T-cell (primary cell): Measurements from ENCODE around the gene FBRSL1. TPM values are rescaled to one million over a fixed set of nuclear protein-coding genes. Genes with fewer than 3 reads are reported as not detected.

Experiments used
- ATAC-seq, 4 experiments: fragments of 200-7000 bp in 3 of 4; fragments of 150-1000 bp in 1 of 4; cut with Tn5 transposase; replicated peaks in 1 of 4; 1 replicate in 3 of 4; 2 replicates in 1 of 4; pipeline ENCODE4 v1.10.0; 2021; ENCODE audit warnings: moderate library complexity in 3 of 4, mild to moderate bottlenecking in 2 of 4, moderate number of reproducible peaks in 1 of 4
- CTCF ChIA-PET, 2 donors: fragments of 300-600 bp; sonication (Branson Sonifier 250); formaldehyde crosslinking; loops; one replicate each; lab custom pipeline; 2022; ENCODE audit warnings: antibody characterized with exemption in 2 of 2; lab: Charles Lee
- POLR2A ChIA-PET, 2 donors: fragments of 300-600 bp; sonication (Branson Sonifier 250); formaldehyde crosslinking; loops; one replicate each; lab custom pipeline; 2022; ENCODE audit warnings: antibody characterized with exemption in 2 of 2; lab: Charles Lee
- DNase-seq, 35 experiments: peaks; one replicate each; pipeline versions ENCODE4 v3.0.0 to v3.0.0-alpha.2; 2013 to 2023
- H3K27ac ChIP-seq: one replicate; pipeline ENCODE4 v1.5.1; 2013; ENCODE audit warnings: low read length
- H3K27me3 ChIP-seq, 2 experiments: replicated peaks in 1 of 2; 1 replicate in 1 of 2; 2 replicates in 1 of 2; pipeline versions ENCODE4 v1.6.1 to v1.7.0; 2013; ENCODE audit warnings: low read length in 1 of 2, mixed read lengths in 1 of 2; ENCODE audit not compliant: control insufficient read depth in 2 of 2, insufficient read depth in 2 of 2; ENCODE audit errors: extremely low read depth in 1 of 2
- H3K36me3 ChIP-seq, 2 donors: 1 replicate in 1 of 2; 2 replicates in 1 of 2; pipeline versions ENCODE4 v1.6.1 to v1.7.0; 2013; ENCODE audit warnings: low read length in 1 of 2; ENCODE audit not compliant: control insufficient read depth in 2 of 2, insufficient read depth in 1 of 2; ENCODE audit errors: extremely low read depth in 1 of 2
- H3K4me1 ChIP-seq, 2 experiments: 1 replicate in 1 of 2; 2 replicates in 1 of 2; pipeline versions ENCODE4 v1.6.1 to v1.7.0; 2013; ENCODE audit warnings: low read length in 2 of 2, mixed read lengths in 1 of 2; ENCODE audit not compliant: insufficient read depth in 2 of 2, control insufficient read depth in 1 of 2; ENCODE audit errors: extremely low read depth in 1 of 2
- H3K4me3 ChIP-seq, 2 donors: 1 replicate in 1 of 2; 2 replicates in 1 of 2; pipeline versions ENCODE4 v1.5.1 to v1.7.0; 2013; ENCODE audit warnings: mild to moderate bottlenecking in 2 of 2, low read length in 1 of 2, moderate library complexity in 1 of 2; ENCODE audit not compliant: control insufficient read depth in 1 of 2; ENCODE audit errors: extremely low read depth in 1 of 2
- H3K9me3 ChIP-seq: 2 replicates; pipeline ENCODE4 v1.7.0; 2013
- H3K27ac Mint-ChIP-seq, 2 donors: one replicate each; pipeline ENCODE4 v1.8.0; 2020 to 2021; ENCODE audit warnings: mild to moderate bottlenecking in 2 of 2, mixed read lengths in 2 of 2
- H3K27me3 Mint-ChIP-seq, 2 donors: one replicate each; pipeline ENCODE4 v1.8.0; 2021 to 2022; ENCODE audit warnings: mixed read lengths in 2 of 2
- H3K36me3 Mint-ChIP-seq: one replicate; pipeline ENCODE4 v1.8.0; 2021; ENCODE audit warnings: mixed read lengths
- H3K4me1 Mint-ChIP-seq, 3 donors: one replicate each; pipeline ENCODE4 v1.8.0; 2020 to 2022; ENCODE audit warnings: mixed read lengths in 3 of 3, mild to moderate bottlenecking in 1 of 3
- H3K4me3 Mint-ChIP-seq, 3 donors: one replicate each; pipeline ENCODE4 v1.8.0; 2020 to 2022; ENCODE audit warnings: mild to moderate bottlenecking in 3 of 3, mixed read lengths in 3 of 3, moderate library complexity in 3 of 3
- H3K9me3 Mint-ChIP-seq, 3 donors: one replicate each; pipeline ENCODE4 v1.8.0; 2020 to 2022; ENCODE audit warnings: mixed read lengths in 3 of 3
- WGBS: methylation state at CpG from one replicate; pipeline ENCODE4 v1.1.5; 2013; ENCODE audit warnings: missing lambda C conversion rate; ENCODE audit not compliant: insufficient coverage; 5-methylcytosine and 5-hydroxymethylcytosine counted together
- total RNA-seq, 35 experiments: library from RNA in 6 of 35; stranded (reverse) in 6 of 35; fragments of 120-200 nt in 1 of 35; gene quantifications; one replicate each; pipeline versions ENCODE4 v1.2.1 to v1.2.4 and lab custom pipeline; 2013 to 2026

FBRSL1 gene
- total RNA-seq, 5 donors from 2014 or later (not counting 1 experiment from before 2014, with no cell fraction given) = 82.1 to 114 (median 99.3) TPM

- Histone ChIP-seq H3K4me3 (no peak overlapping the region), H3K36me3 (peaks cover 16 to 22% of the 10 kb centered on the region in 2 donors), H3K27ac (no peak overlapping the region), H3K27me3 (peaks cover 0 to 5% of the 10 kb centered on the region in 2 experiments), H3K4me1 (no peaks in the 10 kb centered on the region), H3K9me3 (no peaks in the 10 kb centered on the region)
- ChIA-PET POLR2A (no interaction called here), CTCF (no interaction called here)
- Mint-ChIP-seq H3K4me3 (no peak overlapping the region), H3K4me1 (no peaks in the 10 kb centered on the region), H3K27ac (no peak overlapping the region), H3K9me3 (no peaks in the 10 kb centered on the region), H3K36me3 (peaks cover 15% of the 10 kb centered on the region), H3K27me3 (no peaks in the 10 kb centered on the region)
- DNase-seq = no peak
- ATAC-seq = peak in 1 of 4 experiments; percentile 13
- WGBS = 94% methylated on average over 22 of the region's 30 CpGs
Measured at GRCh38 chr12:132550830-132551640, 61.1 kb downstream of the FBRSL1 start.

GRCh38 chr12:132551641-132552031 lies 61.7 kb downstream of the FBRSL1 start:
- 87% methylated on average over 8 of the region's 16 CpGs for WGBS
- Mint-ChIP-seq H3K36me3 (peaks cover 15% of the 10 kb centered on the region), H3K27me3 (no peaks in the 10 kb centered on the region), H3K9me3 (no peaks in the 10 kb centered on the region), H3K4me3 (no peak overlapping the region), H3K27ac (no peak overlapping the region), H3K4me1 (no peaks in the 10 kb centered on the region)
- CTCF ChIA-PET = no interaction called here
- DNase-seq (no peak), ATAC-seq (peak in 2 of 4 experiments; percentile 9 to 11)
- POLR2A ChIA-PET = no interaction called here
- H3K4me3 ChIP-seq = no peak overlapping the region
- no peaks in the 10 kb centered on the region for H3K4me1 ChIP-seq
- peaks cover 0 to 8% of the 10 kb centered on the region in 2 experiments for H3K27me3 ChIP-seq
- H3K9me3 ChIP-seq = no peaks in the 10 kb centered on the region
- H3K27ac ChIP-seq = no peak overlapping the region
- H3K36me3 ChIP-seq = peaks cover 16 to 22% of the 10 kb centered on the region in 2 donors

- H3K9me3 ChIP-seq = no peaks in the 10 kb centered on the region
- whole genome bisulfite sequencing = 92% methylated on average over 36 of the region's 53 CpGs
Measured at GRCh38 chr12:132554845-132555630, 65.1 kb downstream of the FBRSL1 start.

GRCh38 chr12:132555686-132556085 lies 65.7 kb downstream of the FBRSL1 start:
- H3K9me3 Mint-ChIP-seq = no peaks in the 10 kb centered on the region
- H3K27ac ChIP-seq = no peak overlapping the region
- no peak overlapping the region for H3K27ac Mint-ChIP-seq
- ATAC-seq (no peak), DNase-seq (no peak)
- H3K4me3 ChIP-seq = no peak overlapping the region
- no peak overlapping the region for H3K4me3 Mint-ChIP-seq
- H3K4me1 Mint-ChIP-seq = peaks cover 10 to 19% (median 13%) of the 10 kb centered on the region in 3 donors
- ChIA-PET POLR2A (no interaction called here), CTCF (no interaction called here)
- WGBS = 95% methylated on average over 11 of the region's 13 CpGs
- H3K9me3 ChIP-seq = no peaks in the 10 kb centered on the region
- peaks cover 0 to 36% of the 10 kb centered on the region in 2 experiments for H3K27me3 ChIP-seq
- H3K27me3 Mint-ChIP-seq = peaks cover 4 to 13% of the 10 kb centered on the region in 2 donors
- peaks cover 7 to 9% of the 10 kb centered on the region in 2 donors for H3K36me3 ChIP-seq
- peaks cover 15% of the 10 kb centered on the region for H3K36me3 Mint-ChIP-seq
- H3K4me1 ChIP-seq = peaks cover 4 to 24% of the 10 kb centered on the region in 2 experiments

More at GRCh38 chr12:132554845-132555630, 65.1 kb downstream of the FBRSL1 start:
- peaks cover 15% of the 10 kb centered on the region for H3K36me3 Mint-ChIP-seq
- no peak overlapping the region for H3K4me3 Mint-ChIP-seq
- no peaks in the 10 kb centered on the region for H3K9me3 Mint-ChIP-seq
- peaks cover 10 to 18% (median 12%) of the 10 kb centered on the region in 3 donors for H3K4me1 Mint-ChIP-seq
- peaks cover 4 to 13% of the 10 kb centered on the region in 2 donors for H3K27me3 Mint-ChIP-seq
- ATAC-seq (no peak), DNase-seq (peak in 6 of 35 experiments; percentile 9 to 47 (median 22))
- no peak overlapping the region for H3K27ac ChIP-seq
- no peak overlapping the region for H3K27ac Mint-ChIP-seq
- H3K36me3 ChIP-seq = peaks cover 9 to 10% of the 10 kb centered on the region in 2 donors
- no peak overlapping the region for H3K4me3 ChIP-seq
- peaks cover 0 to 34% of the 10 kb centered on the region in 2 experiments for H3K27me3 ChIP-seq
- ChIA-PET CTCF (no interaction called here), POLR2A (no interaction called here)
- H3K4me1 ChIP-seq = peaks cover 0 to 22% of the 10 kb centered on the region in 2 experiments

- Histone ChIP-seq H3K27me3 (peaks cover 0 to 41% of the 10 kb centered on the region in 2 experiments), H3K9me3 (no peaks in the 10 kb centered on the region), H3K4me3 (no peak overlapping the region), H3K4me1 (peaks cover 5 to 30% of the 10 kb centered on the region in 2 experiments), H3K36me3 (peaks cover 7 to 9% of the 10 kb centered on the region in 2 donors), H3K27ac (no peak overlapping the region)
- peaks cover 15% of the 10 kb centered on the region for H3K36me3 Mint-ChIP-seq
- ATAC-seq = no peak
- POLR2A ChIA-PET = no interaction called here
- 95% methylated on average over 11 of the region's 16 CpGs for WGBS
- no peak overlapping the region for H3K4me3 Mint-ChIP-seq
- H3K27ac Mint-ChIP-seq = no peak overlapping the region
- H3K27me3 Mint-ChIP-seq = peaks cover 4 to 13% of the 10 kb centered on the region in 2 donors
- H3K9me3 Mint-ChIP-seq = no peaks in the 10 kb centered on the region
- peaks cover 10 to 23% (median 14%) of the 10 kb centered on the region in 3 donors for H3K4me1 Mint-ChIP-seq
- DNase-seq = no peak
- CTCF ChIA-PET = no interaction called here
Measured at GRCh38 chr12:132556216-132556615, 66.3 kb downstream of the FBRSL1 start.

GRCh38 chr12:132556801-132557200 lies 66.8 kb downstream of the FBRSL1 start:
- Mint-ChIP-seq H3K4me3 (peak overlapping the region in 1 of 3 donors; percentile 11), H3K27ac (no peak overlapping the region)

More at GRCh38 chr12:132556801-132557200, 66.8 kb downstream of the FBRSL1 start:
- Histone ChIP-seq H3K4me1 (peaks cover 5 to 33% of the 10 kb centered on the region in 2 experiments), H3K27me3 (peaks cover 0 to 41% of the 10 kb centered on the region in 2 experiments), H3K36me3 (peaks cover 5 to 9% of the 10 kb centered on the region in 2 donors), H3K9me3 (no peaks in the 10 kb centered on the region), H3K4me3 (no peak overlapping the region), H3K27ac (no peak overlapping the region)
- H3K4me1 Mint-ChIP-seq = peaks cover 10 to 23% (median 14%) of the 10 kb centered on the region in 3 donors
- H3K9me3 Mint-ChIP-seq = no peaks in the 10 kb centered on the region
- ChIA-PET CTCF (no interaction called here), POLR2A (no interaction called here)
- DNase-seq (no peak), ATAC-seq (no peak)
- WGBS = 95% methylated on average over 15 of the region's 17 CpGs
- peaks cover 4 to 13% of the 10 kb centered on the region in 2 donors for H3K27me3 Mint-ChIP-seq
- H3K36me3 Mint-ChIP-seq = peaks cover 15% of the 10 kb centered on the region
